HG02763 (cell line): ENCODE data around the gene GPA33.
"Not testable (repeated sequence)": the region's sequence is repeated elsewhere in the genome, so short reads cannot be mapped to it uniquely, and the experiment has no call there.

Experiments used
- ATAC-seq: cut with Tn5 transposase; IDR thresholded peaks from one replicate; pipeline ENCODE4 v1.9.1; 2021; ENCODE audit warnings: mild to moderate bottlenecking, moderate library complexity; ENCODE audit not compliant: unreplicated experiment

GPA33 gene

GRCh38 chr1:167059045-167059808 lies 30.9 kb downstream of the GPA33 start:
- peak; percentile 42 for ATAC-seq

DNA sequence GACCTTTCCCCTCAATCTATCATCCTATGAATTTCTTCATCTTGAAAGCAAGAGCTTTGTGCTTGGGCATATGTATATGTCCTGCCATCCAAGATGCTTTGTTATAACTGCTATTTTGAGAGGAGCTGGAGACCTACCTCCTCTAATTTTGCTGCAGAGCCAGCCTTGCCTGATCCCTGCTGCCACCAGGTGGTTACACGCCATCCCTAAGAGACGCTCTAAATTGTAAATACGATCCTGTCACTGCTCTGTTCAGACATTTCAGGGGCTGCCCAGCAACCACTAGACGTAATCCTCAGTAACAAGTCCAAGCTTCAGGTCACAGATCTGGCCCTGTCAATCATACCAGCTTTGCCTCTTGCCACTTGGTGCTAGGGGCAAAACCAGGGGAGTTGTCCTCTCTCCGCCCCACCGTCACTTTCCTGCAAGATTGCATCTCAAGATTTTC lies 32.9 kb downstream of the GPA33 start:
- peak; percentile 56 for ATAC-seq

- ATAC-seq: no peak
These were observed 33.5 kb downstream of the GPA33 start for GRCh38 chr1:167056529-167057231.

DNA sequence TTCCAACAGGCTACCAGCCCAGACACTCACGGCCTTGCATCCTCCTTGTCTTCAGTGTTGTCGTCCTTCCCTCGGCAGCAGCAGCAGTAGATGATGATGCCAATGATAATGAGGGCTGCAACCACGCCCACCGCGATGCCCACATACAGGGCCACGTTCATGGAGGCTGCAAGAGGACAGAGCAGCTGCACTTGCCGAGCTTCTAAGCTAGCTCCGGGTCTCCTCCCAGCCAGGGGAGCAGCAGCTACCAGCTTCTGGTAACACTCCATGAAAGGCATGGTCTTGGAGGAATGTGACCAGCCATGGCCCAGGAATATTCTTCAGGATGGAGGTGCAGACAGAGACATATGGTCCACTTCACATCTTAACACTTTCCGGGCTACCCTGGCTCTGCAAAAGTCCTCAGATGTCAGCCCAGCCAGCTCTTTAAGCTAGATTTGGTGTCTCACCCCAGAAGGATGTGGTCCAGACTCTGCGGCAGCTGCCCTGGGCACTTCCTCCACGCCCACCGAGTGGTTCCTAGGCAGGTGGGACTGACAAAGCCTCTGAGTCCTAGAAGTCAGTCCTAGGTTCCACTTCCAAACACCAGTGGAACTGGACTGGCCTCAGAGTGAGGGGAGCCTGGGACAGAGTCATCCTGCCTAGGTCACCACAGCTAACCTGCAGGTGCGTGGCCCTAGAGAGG lies 35.1 kb downstream of the GPA33 start:
- no peak for ATAC-seq

DNA sequence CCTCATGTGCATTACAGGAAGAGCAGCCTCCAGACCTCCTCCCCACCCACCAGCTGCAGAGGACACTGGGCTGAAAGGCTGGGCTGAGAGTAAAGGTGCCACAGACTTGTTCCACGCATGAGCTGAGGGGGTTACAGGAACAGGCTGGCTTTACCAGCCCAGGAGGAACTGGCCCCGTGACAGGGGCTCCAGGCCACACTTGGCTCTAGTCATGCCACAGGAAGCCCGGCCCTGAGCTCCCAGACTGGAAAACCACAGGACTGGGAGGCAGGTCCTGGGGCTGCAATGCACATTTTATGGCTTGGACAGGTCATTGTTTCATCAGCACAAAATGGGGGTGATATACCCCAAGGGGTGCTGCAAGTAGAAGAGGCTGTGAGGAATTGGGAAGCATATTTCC lies 35.6 kb downstream of the GPA33 start:
- no peak for ATAC-seq

GRCh38 chr1:167052389-167052788 lies 37.8 kb downstream of the GPA33 start:
- no peak for ATAC-seq

DNA sequence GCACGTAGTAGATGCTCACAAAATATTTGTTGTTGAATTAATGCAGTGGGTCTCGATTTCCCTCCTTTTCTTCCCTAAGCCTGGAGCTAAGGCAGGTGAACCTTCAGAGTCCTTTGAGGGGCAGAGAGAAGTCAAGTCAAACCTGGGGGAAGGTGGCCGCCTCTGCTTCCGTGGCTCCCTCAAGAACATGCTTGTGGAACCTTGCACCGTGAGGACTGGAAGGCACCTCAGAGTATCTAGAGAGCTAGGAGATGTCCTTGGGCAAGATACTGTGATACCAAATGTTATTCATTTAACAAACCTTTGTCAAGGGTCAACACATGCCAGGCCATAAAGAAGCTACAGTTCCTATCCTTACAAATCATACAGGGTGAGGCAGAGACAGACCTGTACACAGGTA lies 38.3 kb downstream of the GPA33 start:
- no peak for ATAC-seq

DNA sequence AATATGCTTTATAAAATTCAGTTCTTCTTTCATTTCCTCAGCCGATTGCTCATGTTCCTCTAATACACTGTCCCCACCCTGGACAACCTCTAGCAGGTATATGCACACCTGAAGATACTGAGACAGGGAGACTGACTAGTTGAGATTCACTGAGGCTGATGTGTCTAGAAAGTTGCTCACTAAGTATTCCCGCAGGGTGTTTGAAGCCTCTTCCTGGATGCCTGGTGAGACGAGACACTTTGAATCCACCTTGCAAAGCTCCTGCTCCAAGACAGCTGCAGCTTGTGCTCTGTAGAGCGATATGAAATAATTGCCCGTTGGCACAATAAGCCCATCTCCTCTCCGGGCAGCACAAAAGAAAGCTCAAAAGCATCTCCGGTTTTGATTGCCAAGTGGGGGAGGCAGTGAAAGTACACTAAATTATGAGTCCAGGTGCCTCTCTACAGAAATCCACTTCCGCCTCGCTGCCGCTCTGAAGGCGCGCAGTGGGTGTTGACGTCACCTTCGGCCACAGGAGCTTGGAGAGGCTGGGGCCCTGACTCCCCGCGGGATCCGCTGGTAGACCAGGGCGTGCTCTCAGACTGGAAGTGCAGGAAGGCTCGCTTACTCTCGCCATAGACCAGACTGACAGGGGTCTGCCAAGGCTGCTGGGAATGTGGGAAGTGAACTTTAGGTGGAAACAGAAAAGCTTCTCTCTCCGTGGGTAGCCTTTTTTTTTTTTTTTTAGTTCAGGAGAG lies 46.3 kb downstream of the GPA33 start:
- ATAC-seq: peak; percentile 91

- no peak for ATAC-seq
These were observed 56.5 kb downstream of the GPA33 start for GRCh38 chr1:167033646-167034045.

DNA sequence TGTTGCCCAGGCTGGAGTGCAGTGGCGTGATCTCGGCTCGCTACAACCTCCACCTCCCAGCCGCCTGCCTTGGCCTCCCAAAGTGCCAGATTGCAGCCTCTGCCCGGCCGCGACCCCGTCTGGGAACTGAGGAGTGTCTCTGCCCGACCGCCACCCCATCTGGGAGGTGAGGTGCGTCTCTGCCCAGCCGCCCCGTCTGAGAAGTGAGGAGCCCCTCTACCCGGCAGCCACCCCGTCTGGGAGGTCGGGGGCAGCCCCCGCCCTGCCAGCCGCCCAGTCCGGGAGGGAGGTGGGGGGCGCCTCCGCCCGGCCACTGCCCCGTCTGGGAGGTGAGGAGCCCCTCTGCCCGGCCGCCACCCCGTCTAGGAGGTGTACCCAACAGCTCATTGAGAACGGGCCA lies 60.6 kb downstream of the GPA33 start:
- ATAC-seq: not testable (repeated sequence)

DNA sequence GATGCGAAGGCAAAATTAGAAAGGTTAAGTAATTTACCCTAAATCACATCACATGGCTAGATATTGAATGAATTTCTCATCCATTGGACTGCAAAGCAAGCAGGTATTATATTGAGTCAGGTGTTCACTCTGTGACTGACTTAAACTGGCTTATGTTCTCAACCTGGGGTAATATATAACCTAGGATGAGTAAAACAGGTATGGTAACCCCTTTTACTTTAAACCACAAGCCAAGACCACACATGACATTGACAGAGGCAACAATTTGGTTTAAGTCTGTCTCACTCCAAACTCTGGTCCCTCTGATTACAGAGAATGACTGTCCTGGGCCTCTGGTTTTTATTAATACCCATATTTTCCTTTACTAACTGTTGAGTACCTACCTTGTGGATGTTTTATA lies 67.8 kb downstream of the GPA33 start:
- no peak for ATAC-seq

GRCh38 chr1:167016100-167016750 lies 74.0 kb downstream of the GPA33 start:
- no peak for ATAC-seq

GRCh38 chr1:167013108-167013929 lies 76.9 kb downstream of the GPA33 start:
- ATAC-seq: no peak

DNA sequence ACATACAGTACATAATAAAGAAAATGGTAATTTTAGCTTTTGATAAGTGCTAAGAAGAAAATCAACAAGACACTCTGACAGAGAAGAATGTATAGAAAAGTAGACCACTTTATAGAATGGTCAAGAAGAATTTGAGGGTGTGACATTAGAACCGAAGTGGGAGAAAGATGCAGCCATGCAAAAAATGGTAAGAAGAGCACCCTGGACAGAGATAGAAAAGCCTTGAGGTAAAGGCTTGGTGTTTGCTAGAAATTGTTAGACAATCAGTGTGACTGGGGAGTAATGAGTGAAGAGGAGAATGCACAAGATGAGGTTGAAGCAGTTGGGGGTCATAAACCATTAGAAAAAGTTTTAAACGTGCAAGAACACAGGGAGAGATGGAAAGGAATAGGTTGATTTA lies 77.6 kb downstream of the GPA33 start:
- ATAC-seq: no peak

GRCh38 chr1:167011560-167012191 lies 78.5 kb downstream of the GPA33 start:
- no peak for ATAC-seq

DNA sequence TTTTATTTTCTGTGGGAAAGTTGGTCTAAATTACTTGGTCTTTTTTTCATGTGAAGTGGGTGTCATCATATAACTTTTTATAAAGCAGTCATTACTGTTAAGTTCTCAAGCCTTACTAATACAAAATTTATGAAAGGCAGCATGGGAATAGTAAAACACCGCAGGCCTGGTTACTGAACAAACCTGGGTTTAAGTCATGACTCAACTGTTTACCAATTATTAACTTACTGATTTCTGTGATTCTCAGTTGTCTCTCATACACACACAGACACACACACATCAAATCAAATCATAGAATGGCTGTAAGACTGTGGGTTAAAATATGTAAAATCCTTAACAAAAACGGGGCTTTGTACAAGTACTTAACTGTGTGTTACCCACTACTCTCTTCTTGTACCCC lies 86.5 kb downstream of the GPA33 start:
- ATAC-seq: no peak
